Nephron (organoid): Measurements from ENCODE around the gene ERFL.

ENCODE experiments used
- H3K27ac Mint-ChIP-seq, 3 experiments: 2 replicates each; pipeline ENCODE4 v1.8.0; 2020; ENCODE audit warnings: mixed read lengths in 3 of 3, mild to moderate bottlenecking in 2 of 3, moderate library complexity in 1 of 3
- H3K27me3 Mint-ChIP-seq: 2 replicates; pipeline ENCODE4 v1.8.0; 2021; ENCODE audit warnings: low read depth, mild to moderate bottlenecking, moderate library complexity, mixed read lengths
- H3K36me3 Mint-ChIP-seq: 2 replicates; pipeline ENCODE4 v1.8.0; 2020; ENCODE audit warnings: low read depth, mixed read lengths
- H3K4me1 Mint-ChIP-seq: 2 replicates; pipeline ENCODE4 v1.8.0; 2020; ENCODE audit warnings: mixed read lengths
- H3K4me3 Mint-ChIP-seq, 3 experiments: 2 replicates each; pipeline ENCODE4 v1.8.0; 2020; ENCODE audit warnings: mild to moderate bottlenecking in 3 of 3, mixed read lengths in 3 of 3, moderate library complexity in 2 of 3
- H3K9me3 Mint-ChIP-seq: 2 replicates; pipeline ENCODE4 v1.8.0; 2020; ENCODE audit warnings: mixed read lengths
- TF ChIP-seq, protein P1 (sequence below), 3 experiments: fragments of 200-600 bp; sonication (generic); IDR thresholded peaks; one replicate each; pipeline ENCODE4 v1.5.0; 2021; ENCODE audit warnings: antibody characterized with exemption in 3 of 3; ENCODE audit not compliant: unreplicated experiment in 3 of 3

Gene ERFL

DNA sequence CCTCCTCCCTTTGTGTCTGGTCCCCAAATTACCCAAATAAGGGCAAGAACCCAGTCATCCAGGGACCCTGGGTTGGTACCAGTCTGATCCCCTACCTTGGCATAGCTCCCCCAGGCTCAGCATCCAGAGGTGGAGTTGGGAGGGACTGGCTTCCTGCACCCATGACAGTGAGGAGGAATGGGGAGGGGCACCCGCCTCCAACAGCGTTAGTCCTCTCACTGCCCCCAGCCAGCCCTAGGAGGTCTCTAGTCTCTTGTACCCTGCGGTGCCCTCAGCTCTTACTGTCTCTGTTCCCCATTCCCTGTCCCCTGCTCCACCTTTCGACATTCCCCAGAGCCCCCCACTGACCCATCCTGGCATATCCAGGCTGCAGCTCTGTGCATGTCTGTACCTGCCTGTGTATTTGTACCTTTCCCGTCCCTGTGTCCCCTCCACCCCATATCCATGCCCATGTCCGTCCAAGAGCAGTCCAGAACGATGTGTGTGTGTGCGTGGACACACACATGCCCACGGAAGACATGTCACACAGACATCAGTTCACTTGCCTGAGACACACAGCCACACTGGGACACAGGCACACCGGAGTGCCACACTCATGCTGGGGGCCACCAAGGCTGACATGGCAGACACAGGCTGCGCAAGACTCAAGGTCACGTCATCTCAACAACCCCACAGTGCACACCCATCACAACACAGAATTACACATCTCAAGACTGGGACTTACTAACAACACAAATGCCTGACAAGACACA, 17.8 kb downstream of the ERFL start:
- H3K4me1 Mint-ChIP-seq = peaks cover 4% of the 10 kb centered on the region
- TF ChIP-seq, protein P1, sequence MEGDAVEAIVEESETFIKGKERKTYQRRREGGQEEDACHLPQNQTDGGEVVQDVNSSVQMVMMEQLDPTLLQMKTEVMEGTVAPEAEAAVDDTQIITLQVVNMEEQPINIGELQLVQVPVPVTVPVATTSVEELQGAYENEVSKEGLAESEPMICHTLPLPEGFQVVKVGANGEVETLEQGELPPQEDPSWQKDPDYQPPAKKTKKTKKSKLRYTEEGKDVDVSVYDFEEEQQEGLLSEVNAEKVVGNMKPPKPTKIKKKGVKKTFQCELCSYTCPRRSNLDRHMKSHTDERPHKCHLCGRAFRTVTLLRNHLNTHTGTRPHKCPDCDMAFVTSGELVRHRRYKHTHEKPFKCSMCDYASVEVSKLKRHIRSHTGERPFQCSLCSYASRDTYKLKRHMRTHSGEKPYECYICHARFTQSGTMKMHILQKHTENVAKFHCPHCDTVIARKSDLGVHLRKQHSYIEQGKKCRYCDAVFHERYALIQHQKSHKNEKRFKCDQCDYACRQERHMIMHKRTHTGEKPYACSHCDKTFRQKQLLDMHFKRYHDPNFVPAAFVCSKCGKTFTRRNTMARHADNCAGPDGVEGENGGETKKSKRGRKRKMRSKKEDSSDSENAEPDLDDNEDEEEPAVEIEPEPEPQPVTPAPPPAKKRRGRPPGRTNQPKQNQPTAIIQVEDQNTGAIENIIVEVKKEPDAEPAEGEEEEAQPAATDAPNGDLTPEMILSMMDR (IDR thresholded peaks at IDR 0.05; ENCODE audit: unreplicated experiment in 3 of 3) = no peak
- no peak overlapping the region for H3K4me3 Mint-ChIP-seq
- peaks cover 53% of the 10 kb centered on the region for H3K27me3 Mint-ChIP-seq
- H3K27ac Mint-ChIP-seq = no peak overlapping the region
- H3K9me3 Mint-ChIP-seq = no peaks in the 10 kb centered on the region
- H3K36me3 Mint-ChIP-seq = peaks cover 9% of the 10 kb centered on the region

DNA sequence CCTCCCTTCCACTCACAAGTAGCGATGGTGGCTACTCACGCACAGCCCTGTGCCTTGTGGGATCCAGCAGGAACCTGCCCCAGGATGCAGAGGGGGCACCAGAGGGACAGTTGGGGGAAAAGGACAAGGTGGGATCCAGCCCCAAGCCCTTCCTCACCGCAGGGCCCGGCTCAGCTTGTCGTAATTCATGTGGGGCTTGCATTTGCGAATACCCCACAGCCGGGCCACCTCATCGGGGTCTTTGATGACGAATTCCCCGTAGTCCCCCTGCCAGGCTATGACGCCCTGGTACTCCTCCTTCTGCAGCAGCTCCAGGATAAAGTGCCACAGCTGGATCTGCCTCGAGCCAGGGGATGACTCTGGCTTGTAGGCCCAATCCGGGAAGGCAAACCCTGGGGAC, 18.5 kb downstream of the ERFL start:
- no peak overlapping the region for H3K27ac Mint-ChIP-seq
- peaks cover 16% of the 10 kb centered on the region for H3K36me3 Mint-ChIP-seq
- TF ChIP-seq, protein P1 (IDR thresholded peaks at IDR 0.05; ENCODE audit: unreplicated experiment in 3 of 3) = no peak
- H3K9me3 Mint-ChIP-seq = no peaks in the 10 kb centered on the region
- H3K4me1 Mint-ChIP-seq = peaks cover 4% of the 10 kb centered on the region
- peaks cover 53% of the 10 kb centered on the region for H3K27me3 Mint-ChIP-seq
- no peak overlapping the region for H3K4me3 Mint-ChIP-seq

DNA sequence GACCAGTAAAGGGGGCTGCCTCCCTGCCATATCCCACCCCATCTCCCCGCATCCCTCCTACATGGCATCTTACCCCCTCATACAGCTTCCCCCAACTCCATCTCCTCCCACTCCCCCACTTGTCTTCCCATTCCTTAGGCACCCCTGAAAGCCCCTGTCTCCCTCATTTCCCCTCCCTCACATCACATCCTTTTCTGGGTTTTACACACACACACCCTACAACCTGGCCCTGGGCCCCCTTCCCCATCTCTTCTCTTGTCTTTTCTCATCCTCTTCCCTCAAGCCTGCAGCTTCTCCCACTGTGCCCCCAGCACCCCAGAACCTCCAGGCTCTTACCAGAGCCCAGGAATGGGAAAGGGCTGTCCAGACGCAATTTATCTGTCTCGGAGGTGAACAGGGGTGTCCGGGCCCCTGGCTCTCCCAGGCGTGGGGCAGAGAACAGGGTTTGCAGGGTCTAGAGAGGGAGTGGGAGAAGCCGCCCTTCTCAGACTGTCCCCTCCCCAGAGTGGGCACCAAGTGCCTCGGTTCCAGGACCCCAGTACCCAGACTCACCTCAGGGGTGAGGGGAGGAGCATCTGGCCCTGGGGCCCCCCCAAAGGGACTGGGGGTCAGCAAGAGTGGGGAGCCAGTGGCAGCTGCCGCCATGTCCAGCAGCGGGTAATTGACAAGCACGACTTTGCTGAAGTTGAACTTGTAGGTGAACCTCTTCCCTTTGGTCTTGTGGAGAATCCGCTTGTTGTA, 19.4 kb downstream of the ERFL start:
- Mint-ChIP-seq H3K4me1 (peaks cover 4% of the 10 kb centered on the region), H3K4me3 (no peak overlapping the region), H3K27me3 (peaks cover 46% of the 10 kb centered on the region), H3K27ac (no peak overlapping the region), H3K36me3 (peaks cover 23% of the 10 kb centered on the region), H3K9me3 (no peaks in the 10 kb centered on the region)
- TF ChIP-seq, protein P1 (IDR thresholded peaks at IDR 0.05; ENCODE audit: unreplicated experiment in 3 of 3) = no peak

DNA sequence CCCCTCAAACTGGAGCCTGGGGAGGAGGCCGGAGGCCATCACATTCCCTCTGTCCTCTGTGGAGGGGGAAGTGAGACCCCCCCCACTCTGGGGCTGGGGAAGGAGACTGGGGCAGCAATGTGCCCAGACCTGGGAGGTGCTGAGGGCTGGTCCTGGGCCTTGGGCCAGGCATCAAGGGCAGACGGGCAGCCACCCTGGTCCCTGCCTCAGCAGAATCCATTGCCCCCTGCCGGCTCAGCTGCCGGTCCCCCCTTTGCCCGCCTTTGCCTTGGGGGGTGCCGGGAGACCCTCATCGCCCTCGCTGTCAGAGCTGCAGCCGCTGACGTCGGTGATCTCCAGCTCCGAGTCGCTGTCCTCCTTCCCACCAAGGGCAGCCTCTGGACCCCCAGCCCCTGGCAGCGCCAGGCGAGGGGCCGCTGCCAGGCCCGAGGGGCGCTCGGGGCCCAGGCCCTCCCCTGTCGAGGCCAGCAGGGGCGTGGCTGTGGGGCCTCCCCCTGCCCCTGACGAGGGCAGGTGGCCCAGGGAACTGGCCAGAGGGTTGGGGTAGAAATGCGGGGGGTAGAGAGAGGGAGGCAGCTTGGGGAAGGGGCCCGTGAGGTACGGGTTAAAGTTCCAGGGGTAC, 20.1 kb downstream of the ERFL start:
- H3K4me3 Mint-ChIP-seq = no peak overlapping the region
- H3K9me3 Mint-ChIP-seq = no peaks in the 10 kb centered on the region
- peaks cover 28% of the 10 kb centered on the region for H3K36me3 Mint-ChIP-seq
- H3K4me1 Mint-ChIP-seq = peaks cover 4% of the 10 kb centered on the region
- H3K27ac Mint-ChIP-seq = no peak overlapping the region
- peaks cover 38% of the 10 kb centered on the region for H3K27me3 Mint-ChIP-seq
- TF ChIP-seq, protein P1 (IDR thresholded peaks at IDR 0.05; ENCODE audit: unreplicated experiment in 3 of 3) = no peak

DNA sequence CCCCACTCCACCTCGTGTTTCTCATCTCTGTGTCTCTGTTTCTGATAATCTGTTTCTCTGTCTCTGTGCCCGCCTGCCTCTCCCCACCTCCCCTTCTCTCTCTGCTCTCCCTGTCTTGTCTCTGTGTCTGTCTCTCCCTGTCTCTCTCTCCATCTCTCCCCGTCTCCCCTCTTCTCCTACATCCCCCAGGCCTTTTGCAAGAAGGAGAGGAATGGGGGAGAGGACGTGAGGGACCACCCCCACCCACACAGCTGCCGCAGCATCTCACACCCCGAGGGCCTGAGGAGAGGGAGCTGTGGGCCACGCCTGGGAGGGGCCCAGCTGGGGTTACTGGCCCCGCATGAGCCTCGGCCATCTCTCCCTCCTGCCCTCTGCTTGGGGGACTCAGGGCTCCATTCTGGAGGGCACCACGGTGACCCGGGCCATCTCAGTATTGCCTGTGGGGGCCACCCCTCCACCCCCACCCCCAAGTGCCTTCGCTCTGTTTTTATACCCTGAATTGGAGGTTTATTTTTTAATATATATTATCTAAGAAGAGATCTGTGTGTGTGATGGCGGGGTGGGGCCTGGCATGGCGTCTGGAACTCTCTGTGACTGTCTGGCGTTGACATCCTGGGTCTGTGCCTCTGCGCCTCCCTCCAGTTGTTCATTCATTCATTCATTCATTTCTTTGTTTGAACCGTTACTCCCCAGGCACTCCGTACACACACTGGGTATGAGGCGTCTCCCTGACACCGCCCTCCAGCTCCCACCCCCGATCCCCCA, 21.2 kb downstream of the ERFL start:
- Mint-ChIP-seq H3K4me1 (peaks cover 4% of the 10 kb centered on the region), H3K27ac (no peak overlapping the region), H3K36me3 (peaks cover 36% of the 10 kb centered on the region), H3K4me3 (no peak overlapping the region), H3K9me3 (no peaks in the 10 kb centered on the region), H3K27me3 (peaks cover 28% of the 10 kb centered on the region)
- TF ChIP-seq, protein P1 (IDR thresholded peaks at IDR 0.05; ENCODE audit: unreplicated experiment in 3 of 3) = no peak
